ENCODE measurements around the gene GRK5. TPM values are rescaled to one million over a fixed set of nuclear protein-coding genes. Genes with fewer than 3 reads are reported as not detected.
A peak's percentile ranks its signal among the peaks of the same experiment; 100 is the strongest.

Gene GRK5
- total and polyA plus RNA-seq, 9 of the 15 experiments (the other 6 are each of a cell fraction or from before 2014, with no cell fraction given), result 0.46 to 0.83 (median 0.67) TPM; not detected in 2

DNA sequence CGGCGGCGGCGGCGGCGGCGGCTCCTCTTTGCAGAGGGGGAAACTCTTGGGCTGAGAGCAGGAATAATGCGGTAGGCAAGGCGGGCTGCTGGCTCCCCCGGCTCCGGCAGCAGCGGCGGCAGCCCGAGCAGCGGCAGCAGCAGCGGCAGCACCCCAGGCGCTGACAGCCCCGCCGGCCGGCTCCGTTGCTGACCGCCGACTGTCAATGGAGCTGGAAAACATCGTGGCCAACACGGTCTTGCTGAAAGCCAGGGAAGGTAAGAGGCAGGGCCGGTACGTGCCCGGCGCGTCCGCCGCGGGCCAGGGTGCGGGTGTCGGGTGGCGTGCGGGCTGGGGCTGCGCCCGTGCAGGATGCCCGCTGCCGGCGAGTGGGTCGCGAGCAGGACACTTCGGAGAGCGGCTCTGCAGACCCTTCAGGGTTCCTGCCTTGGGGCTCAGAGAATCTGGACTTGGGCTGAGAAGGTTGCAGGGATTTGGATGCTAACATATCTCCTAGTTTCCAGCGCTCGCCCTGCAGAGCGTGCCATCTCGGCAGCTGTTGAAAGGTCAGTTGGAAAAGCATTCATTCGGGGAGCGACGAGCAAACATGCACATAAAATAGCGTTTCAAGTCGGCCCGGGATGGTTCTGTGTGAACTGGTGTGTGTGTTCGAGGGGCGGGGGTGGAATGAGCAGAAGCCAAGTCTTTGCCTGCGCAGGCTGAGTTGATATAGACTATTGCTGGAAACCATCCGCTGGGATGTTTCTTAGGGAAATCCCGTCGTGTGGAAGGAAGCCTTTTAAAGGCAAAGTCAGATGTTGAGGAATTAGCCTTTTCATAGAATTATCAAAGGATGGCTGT, 562 bp downstream of the GRK5 start:
- in situ Hi-C loops (cut with MboI) (no loop called here), intact Hi-C loops (cut with micrococcal nuclease) (loop anchor here (2.0 to 5.0 kb wide), 4 partner anchors 91 to 334 kb away; partner anchors contain the start of gene RGS10)
- TF ChIP-seq, protein P1, sequence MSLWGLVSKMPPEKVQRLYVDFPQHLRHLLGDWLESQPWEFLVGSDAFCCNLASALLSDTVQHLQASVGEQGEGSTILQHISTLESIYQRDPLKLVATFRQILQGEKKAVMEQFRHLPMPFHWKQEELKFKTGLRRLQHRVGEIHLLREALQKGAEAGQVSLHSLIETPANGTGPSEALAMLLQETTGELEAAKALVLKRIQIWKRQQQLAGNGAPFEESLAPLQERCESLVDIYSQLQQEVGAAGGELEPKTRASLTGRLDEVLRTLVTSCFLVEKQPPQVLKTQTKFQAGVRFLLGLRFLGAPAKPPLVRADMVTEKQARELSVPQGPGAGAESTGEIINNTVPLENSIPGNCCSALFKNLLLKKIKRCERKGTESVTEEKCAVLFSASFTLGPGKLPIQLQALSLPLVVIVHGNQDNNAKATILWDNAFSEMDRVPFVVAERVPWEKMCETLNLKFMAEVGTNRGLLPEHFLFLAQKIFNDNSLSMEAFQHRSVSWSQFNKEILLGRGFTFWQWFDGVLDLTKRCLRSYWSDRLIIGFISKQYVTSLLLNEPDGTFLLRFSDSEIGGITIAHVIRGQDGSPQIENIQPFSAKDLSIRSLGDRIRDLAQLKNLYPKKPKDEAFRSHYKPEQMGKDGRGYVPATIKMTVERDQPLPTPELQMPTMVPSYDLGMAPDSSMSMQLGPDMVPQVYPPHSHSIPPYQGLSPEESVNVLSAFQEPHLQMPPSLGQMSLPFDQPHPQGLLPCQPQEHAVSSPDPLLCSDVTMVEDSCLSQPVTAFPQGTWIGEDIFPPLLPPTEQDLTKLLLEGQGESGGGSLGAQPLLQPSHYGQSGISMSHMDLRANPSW (CRISPR knock-in tag; IDR thresholded peaks at IDR 0.05), result no peak
- peak; percentile 87 for TF ChIP-seq HNRNPK (IDR thresholded peaks at IDR 0.05; ENCODE audit: low read depth, low read length, poor library complexity, severe bottlenecking)
- peak; percentile 61 to 63 for TF ChIP-seq NRF1 (conservative IDR thresholded peaks at IDR 0.05 in 1 of 2, IDR thresholded peaks at IDR 0.05 in 1 of 2)
- TF ChIP-seq, protein P2, sequence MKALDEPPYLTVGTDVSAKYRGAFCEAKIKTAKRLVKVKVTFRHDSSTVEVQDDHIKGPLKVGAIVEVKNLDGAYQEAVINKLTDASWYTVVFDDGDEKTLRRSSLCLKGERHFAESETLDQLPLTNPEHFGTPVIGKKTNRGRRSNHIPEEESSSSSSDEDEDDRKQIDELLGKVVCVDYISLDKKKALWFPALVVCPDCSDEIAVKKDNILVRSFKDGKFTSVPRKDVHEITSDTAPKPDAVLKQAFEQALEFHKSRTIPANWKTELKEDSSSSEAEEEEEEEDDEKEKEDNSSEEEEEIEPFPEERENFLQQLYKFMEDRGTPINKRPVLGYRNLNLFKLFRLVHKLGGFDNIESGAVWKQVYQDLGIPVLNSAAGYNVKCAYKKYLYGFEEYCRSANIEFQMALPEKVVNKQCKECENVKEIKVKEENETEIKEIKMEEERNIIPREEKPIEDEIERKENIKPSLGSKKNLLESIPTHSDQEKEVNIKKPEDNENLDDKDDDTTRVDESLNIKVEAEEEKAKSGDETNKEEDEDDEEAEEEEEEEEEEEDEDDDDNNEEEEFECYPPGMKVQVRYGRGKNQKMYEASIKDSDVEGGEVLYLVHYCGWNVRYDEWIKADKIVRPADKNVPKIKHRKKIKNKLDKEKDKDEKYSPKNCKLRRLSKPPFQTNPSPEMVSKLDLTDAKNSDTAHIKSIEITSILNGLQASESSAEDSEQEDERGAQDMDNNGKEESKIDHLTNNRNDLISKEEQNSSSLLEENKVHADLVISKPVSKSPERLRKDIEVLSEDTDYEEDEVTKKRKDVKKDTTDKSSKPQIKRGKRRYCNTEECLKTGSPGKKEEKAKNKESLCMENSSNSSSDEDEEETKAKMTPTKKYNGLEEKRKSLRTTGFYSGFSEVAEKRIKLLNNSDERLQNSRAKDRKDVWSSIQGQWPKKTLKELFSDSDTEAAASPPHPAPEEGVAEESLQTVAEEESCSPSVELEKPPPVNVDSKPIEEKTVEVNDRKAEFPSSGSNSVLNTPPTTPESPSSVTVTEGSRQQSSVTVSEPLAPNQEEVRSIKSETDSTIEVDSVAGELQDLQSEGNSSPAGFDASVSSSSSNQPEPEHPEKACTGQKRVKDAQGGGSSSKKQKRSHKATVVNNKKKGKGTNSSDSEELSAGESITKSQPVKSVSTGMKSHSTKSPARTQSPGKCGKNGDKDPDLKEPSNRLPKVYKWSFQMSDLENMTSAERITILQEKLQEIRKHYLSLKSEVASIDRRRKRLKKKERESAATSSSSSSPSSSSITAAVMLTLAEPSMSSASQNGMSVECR (CRISPR knock-in tag; IDR thresholded peaks at IDR 0.05), result 0 out of 2 replicates have a peak, but pooled peaks have one; percentile 44
- TF ChIP-seq, protein P3, sequence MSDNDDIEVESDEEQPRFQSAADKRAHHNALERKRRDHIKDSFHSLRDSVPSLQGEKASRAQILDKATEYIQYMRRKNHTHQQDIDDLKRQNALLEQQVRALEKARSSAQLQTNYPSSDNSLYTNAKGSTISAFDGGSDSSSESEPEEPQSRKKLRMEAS (CRISPR knock-in tag; IDR thresholded peaks at IDR 0.05), result peak; percentile 17; the same call in 1 of the 2 replicates
- no peak for TF ChIP-seq NFE2L1 (tag; IDR thresholded peaks at IDR 0.05; ENCODE audit: borderline replicate concordance, low read depth)
- no peak for TF ChIP-seq ZNF586 (CRISPR knock-in tag; conservative IDR thresholded peaks at IDR 0.05)
- TF ChIP-seq, protein P4, sequence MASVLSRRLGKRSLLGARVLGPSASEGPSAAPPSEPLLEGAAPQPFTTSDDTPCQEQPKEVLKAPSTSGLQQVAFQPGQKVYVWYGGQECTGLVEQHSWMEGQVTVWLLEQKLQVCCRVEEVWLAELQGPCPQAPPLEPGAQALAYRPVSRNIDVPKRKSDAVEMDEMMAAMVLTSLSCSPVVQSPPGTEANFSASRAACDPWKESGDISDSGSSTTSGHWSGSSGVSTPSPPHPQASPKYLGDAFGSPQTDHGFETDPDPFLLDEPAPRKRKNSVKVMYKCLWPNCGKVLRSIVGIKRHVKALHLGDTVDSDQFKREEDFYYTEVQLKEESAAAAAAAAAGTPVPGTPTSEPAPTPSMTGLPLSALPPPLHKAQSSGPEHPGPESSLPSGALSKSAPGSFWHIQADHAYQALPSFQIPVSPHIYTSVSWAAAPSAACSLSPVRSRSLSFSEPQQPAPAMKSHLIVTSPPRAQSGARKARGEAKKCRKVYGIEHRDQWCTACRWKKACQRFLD (CRISPR knock-in tag; IDR thresholded peaks at IDR 0.05), result peak; percentile 66; the same call in 1 of the 2 replicates
- TF ChIP-seq PCBP1 (IDR thresholded peaks at IDR 0.05; ENCODE audit: low read depth, low read length, poor library complexity, severe bottlenecking), result peak; percentile 69
- TF ChIP-seq ZSCAN29 (IDR thresholded peaks at IDR 0.05), result no peak
- Histone ChIP-seq H3K4me2 (ENCODE audit: insufficient read depth, low read length) (peak overlapping the region; percentile 73), H3K27ac (ENCODE audit: extremely low read depth, low read depth, low read length) (no peak overlapping the region), H3K27me3 (ENCODE audit: control insufficient read depth in 2 of 2, insufficient read depth in 2 of 2, low read length in 2 of 2) (no peaks in the 10 kb centered on the region), H3K9me3 (replicated peaks; ENCODE audit: control insufficient read depth, insufficient read depth, low read depth, low read length) (no peaks in the 10 kb centered on the region), H3K9ac (ENCODE audit: insufficient read depth in 1 of 2, low read depth in 2 of 2, low read length in 2 of 2) (peak overlapping the region in 1 of 2 experiments; percentile 91; a peak in 2 of 4 replicates), H3K4me3 (peak overlapping the region; percentile 71), H3K4me1 (replicated peaks in 1 of 2; ENCODE audit: control insufficient read depth in 2 of 2, insufficient read depth in 2 of 2, low read length in 2 of 2) (peaks cover 8 to 21% of the 10 kb centered on the region in 2 experiments), H2AFZ (ENCODE audit: low read depth, low read length) (peak overlapping the region; percentile 68), H3K9me1 (ENCODE audit: control insufficient read depth, insufficient read depth, low read length) (no peaks in the 10 kb centered on the region), H4K20me1 (replicated peaks; ENCODE audit: control insufficient read depth, insufficient read depth, low read length) (no peaks in the 10 kb centered on the region), H3K79me2 (ENCODE audit: control insufficient read depth, insufficient read depth, low read length) (no peaks in the 10 kb centered on the region), H3K36me3 (ENCODE audit: control insufficient read depth, insufficient read depth, low read length) (no peaks in the 10 kb centered on the region)
- DNase-seq (ENCODE audit: extremely low read depth in 1 of 4, low spot score in 3 of 4) (peak in 2 of 4 experiments; percentile 14 to 17), FAIRE-seq (no peak), ATAC-seq (peak; percentile 15)
- CTCF ChIA-PET (ENCODE audit: low intra/inter-chr PET ratio), result interaction anchor here (0.7 to 1.0 kb wide), 3 partner anchors 205 to 237 kb away, joined by 3 to 5 read pairs (median 4); no protein-coding TSS in a partner anchor
- 0% methylated on average over 13 of the region's 62 CpGs for WGBS (ENCODE audit: insufficient coverage, low coverage, missing lambda C conversion rate)
- BruUV-seq (replicated peaks), result no TSS peak
- POLR2A ChIA-PET, result interaction anchor here (0.6 to 0.9 kb wide), 3 partner anchors 43 to 494 kb away, joined by 3 read pairs; no protein-coding TSS in a partner anchor

Data from K562 (cell line).